Measurements from ENCODE around the gene EPS15. TPM values are rescaled to one million over a fixed set of nuclear protein-coding genes. Genes with fewer than 3 reads are reported as not detected.

EPS15 gene
- total and polyA plus RNA-seq, 2 of the 8 experiments (the other 6 are each of a cell fraction or from before 2014, with no cell fraction given): 15.9 to 57.2 TPM

DNA sequence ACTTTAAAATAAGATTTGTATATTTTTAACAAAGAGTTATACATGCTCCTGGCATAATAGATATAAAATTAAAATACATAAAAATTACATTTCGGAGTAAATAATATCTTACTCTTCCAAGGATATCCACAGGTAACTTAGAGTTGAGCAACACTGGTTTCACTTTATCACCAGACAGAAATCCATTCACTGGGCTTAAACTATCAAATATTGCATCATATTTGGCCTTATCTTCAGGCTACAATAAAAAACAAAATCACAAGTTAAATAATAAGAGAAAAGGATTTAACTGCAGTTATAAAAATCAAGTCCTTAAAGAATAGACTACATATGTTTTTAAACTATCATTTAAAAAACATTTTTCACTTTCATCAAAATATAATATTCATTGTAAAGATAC, 55.5 kb downstream of the EPS15 start:
- H3K36me3 ChIP-seq (ENCODE audit: control insufficient read depth in 2 of 4, insufficient read depth in 4 of 4, low read length in 3 of 4): no peaks in the 10 kb centered on the region; a peak in 2 of 8 replicates
- no peak overlapping the region for H3K4ac ChIP-seq (replicated peaks; ENCODE audit: insufficient read length, low read depth, low read length)
- H3K18ac ChIP-seq (ENCODE audit: extremely low read depth, low read length): no peak overlapping the region
- no peak overlapping the region for H4K5ac ChIP-seq (ENCODE audit: insufficient read length, low read depth, low read length)
- H2BK120ac ChIP-seq (replicated peaks; ENCODE audit: low read depth, low read length): no peak overlapping the region
- no peak overlapping the region for H3K56ac ChIP-seq (replicated peaks; ENCODE audit: insufficient read length, low read depth, low read length)
- H3K79me2 ChIP-seq (ENCODE audit: control insufficient read depth in 1 of 2, insufficient read depth in 2 of 2, low read length in 2 of 2): no peaks in the 10 kb centered on the region
- H2AK5ac ChIP-seq (ENCODE audit: low read depth, low read length): no peak overlapping the region
- no peak overlapping the region for H3K9ac ChIP-seq (replicated peaks in 1 of 4; ENCODE audit: extremely low read depth in 1 of 4, low read depth in 3 of 4, low read length in 3 of 4)
- no peaks in the 10 kb centered on the region for H3K9me3 ChIP-seq (ENCODE audit: insufficient read depth in 2 of 2, low read depth in 1 of 2, low read length in 1 of 2)
- no peak overlapping the region for H2BK12ac ChIP-seq (ENCODE audit: low read depth, low read length)
- no peak overlapping the region for H4K8ac ChIP-seq (ENCODE audit: extremely low read depth, insufficient read depth, low read length)
- no peak overlapping the region for H4K91ac ChIP-seq (replicated peaks; ENCODE audit: insufficient read length, low read length)
- no peak overlapping the region for H3K23ac ChIP-seq (ENCODE audit: insufficient read length)
- no peak overlapping the region for H3K14ac ChIP-seq (ENCODE audit: insufficient read length)
- FAIRE-seq (no peak), DNase-seq (ENCODE audit: low read depth in 1 of 2, low spot score in 2 of 2) (no peak)
- H3K4me3 ChIP-seq (ENCODE audit: extremely low read depth in 1 of 4, insufficient read depth in 2 of 4, low read depth in 3 of 4, low read length in 4 of 4): no peak overlapping the region
- no peaks in the 10 kb centered on the region for H3K79me1 ChIP-seq (ENCODE audit: low read depth, low read length)
- H2AFZ ChIP-seq (ENCODE audit: low read length): no peak overlapping the region
- ChIA-PET POLR2A (ENCODE audit: partially characterized antibody) (no interaction called here), CTCF (ENCODE audit: partially characterized antibody) (interaction anchor here (0.6 to 0.7 kb wide), 2 partner anchors 152 to 1571 kb away, joined by 3 read pairs; no protein-coding TSS in a partner anchor)
- no peaks in the 10 kb centered on the region for H4K20me1 ChIP-seq (replicated peaks in 1 of 2; ENCODE audit: control insufficient read depth in 1 of 2, insufficient read depth in 2 of 2, low read length in 2 of 2)
- no peak overlapping the region for H2BK20ac ChIP-seq (ENCODE audit: low read length)
- no peak overlapping the region for H2BK5ac ChIP-seq (ENCODE audit: low read depth, low read length)
- H3K27ac ChIP-seq (ENCODE audit: low read depth, low read length): no peak overlapping the region
- 92% methylated on average over 1 of the region's 1 CpG; no CpG with 5 or more reads in 1 of the 2 experiments for WGBS, 2 experiments (ENCODE audit: extremely low coverage in 1 of 2, insufficient coverage in 1 of 2, insufficient read length in 1 of 2, insufficient replicate concordance in 2 of 2, low coverage in 1 of 2, low lambda C conversion rate in 2 of 2, missing lambda C conversion rate in 1 of 2)
- H2BK15ac ChIP-seq (ENCODE audit: low read length): no peak overlapping the region
- H3K4me2 ChIP-seq (ENCODE audit: insufficient read depth in 1 of 2, low read depth in 2 of 2, low read length in 2 of 2): no peak overlapping the region
- no peaks in the 10 kb centered on the region for H3K4me1 ChIP-seq (replicated peaks in 1 of 4; ENCODE audit: control insufficient read depth in 3 of 4, insufficient read depth in 4 of 4, low read length in 3 of 4)
- no peaks in the 10 kb centered on the region for H3K27me3 ChIP-seq (replicated peaks in 1 of 4; ENCODE audit: control insufficient read depth in 3 of 4, extremely low read depth in 1 of 4, insufficient read depth in 3 of 4, low read length in 3 of 4)
- no peaks in the 10 kb centered on the region for H3K23me2 ChIP-seq (ENCODE audit: low read depth, low read length)
- TF ChIP-seq CBX5 (IDR thresholded peaks at IDR 0.05; ENCODE audit: low read depth, low read length) (no peak), TCF12 (IDR thresholded peaks at IDR 0.05; ENCODE audit: low read depth, low read length) (no peak), CEBPB (IDR thresholded peaks at IDR 0.05; ENCODE audit: low read depth, low read length) (no peak), CREB1 (IDR thresholded peaks at IDR 0.05) (no peak), POLR2A (IDR thresholded peaks at IDR 0.05; ENCODE audit: control extremely low read depth in 1 of 2, low read depth in 2 of 2, low read length in 2 of 2) (no peak), CHD1 (IDR thresholded peaks at IDR 0.05; ENCODE audit: low read depth, low read length) (no peak), PHF8 (conservative IDR thresholded peaks at IDR 0.05; ENCODE audit: low read depth, low read length) (no peak), YY1 (IDR thresholded peaks at IDR 0.05; ENCODE audit: low read depth, low read length) (no peak), TBP (IDR thresholded peaks at IDR 0.05; ENCODE audit: low read depth, low read length) (no peak), SIN3A (conservative IDR thresholded peaks at IDR 0.05 in 1 of 2, IDR thresholded peaks at IDR 0.05 in 1 of 2; ENCODE audit: low read depth in 1 of 2, low read length in 2 of 2) (no peak), CHD2 (IDR thresholded peaks at IDR 0.05; ENCODE audit: low read length) (no peak), SIRT6 (IDR thresholded peaks at IDR 0.05; ENCODE audit: low read length) (no peak), KDM5A (IDR thresholded peaks at IDR 0.05; ENCODE audit: low read length) (no peak), SP4 (IDR thresholded peaks at IDR 0.05; ENCODE audit: low read length) (no peak)
- TF ChIP-seq, protein P1, sequence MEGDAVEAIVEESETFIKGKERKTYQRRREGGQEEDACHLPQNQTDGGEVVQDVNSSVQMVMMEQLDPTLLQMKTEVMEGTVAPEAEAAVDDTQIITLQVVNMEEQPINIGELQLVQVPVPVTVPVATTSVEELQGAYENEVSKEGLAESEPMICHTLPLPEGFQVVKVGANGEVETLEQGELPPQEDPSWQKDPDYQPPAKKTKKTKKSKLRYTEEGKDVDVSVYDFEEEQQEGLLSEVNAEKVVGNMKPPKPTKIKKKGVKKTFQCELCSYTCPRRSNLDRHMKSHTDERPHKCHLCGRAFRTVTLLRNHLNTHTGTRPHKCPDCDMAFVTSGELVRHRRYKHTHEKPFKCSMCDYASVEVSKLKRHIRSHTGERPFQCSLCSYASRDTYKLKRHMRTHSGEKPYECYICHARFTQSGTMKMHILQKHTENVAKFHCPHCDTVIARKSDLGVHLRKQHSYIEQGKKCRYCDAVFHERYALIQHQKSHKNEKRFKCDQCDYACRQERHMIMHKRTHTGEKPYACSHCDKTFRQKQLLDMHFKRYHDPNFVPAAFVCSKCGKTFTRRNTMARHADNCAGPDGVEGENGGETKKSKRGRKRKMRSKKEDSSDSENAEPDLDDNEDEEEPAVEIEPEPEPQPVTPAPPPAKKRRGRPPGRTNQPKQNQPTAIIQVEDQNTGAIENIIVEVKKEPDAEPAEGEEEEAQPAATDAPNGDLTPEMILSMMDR (IDR thresholded peaks at IDR 0.05; ENCODE audit: control extremely low read depth in 1 of 3, insufficient read depth in 1 of 3, low read depth in 1 of 3, low read length in 3 of 3): no peak

Measured in H1 (cell line).